ENCODE data around the gene F13A1.

DNA sequence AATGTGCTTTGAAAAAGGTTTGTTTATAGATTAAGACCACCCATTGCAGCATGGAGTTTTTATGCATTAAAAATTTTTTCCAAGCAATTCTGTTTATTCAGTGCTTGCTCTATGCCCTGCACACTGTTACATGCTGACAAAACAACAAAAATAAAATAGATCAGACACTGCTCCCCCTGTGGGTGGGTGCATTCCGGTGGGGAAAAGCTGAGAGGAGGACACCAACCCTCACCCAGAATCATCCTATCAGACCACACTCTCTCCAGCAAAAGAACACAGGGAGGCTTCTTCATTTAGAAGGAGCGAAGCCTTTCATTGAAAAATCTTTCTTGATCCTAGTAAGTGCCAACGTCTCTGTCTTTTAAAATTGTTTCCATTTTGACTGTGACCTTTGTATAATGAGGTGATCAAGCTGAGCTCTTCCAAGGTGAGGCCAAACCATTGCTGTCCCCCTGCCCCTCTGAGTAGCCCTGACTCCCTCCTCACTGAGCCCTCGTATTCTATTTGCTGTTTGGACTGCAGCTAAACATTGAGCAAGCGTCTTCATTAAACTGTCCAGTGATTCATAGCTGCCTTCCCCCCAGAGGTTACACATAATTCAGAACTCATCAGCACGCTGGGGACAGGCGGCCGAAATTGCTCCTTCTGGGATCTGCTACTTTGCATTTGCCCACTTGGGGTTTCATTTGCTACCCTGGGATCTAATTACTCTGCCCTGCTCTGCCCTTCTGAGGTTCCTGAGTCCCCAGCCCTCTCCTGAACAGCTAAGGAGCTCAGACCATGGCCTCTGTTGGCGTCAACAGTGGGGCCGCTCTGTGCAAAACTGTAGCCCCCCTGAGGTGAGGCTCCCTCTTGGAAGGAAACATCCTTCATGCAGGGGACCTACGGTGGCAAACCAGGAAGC is 102.4 kb downstream of the F13A1 start:
- TF ChIP-seq, protein P1, sequence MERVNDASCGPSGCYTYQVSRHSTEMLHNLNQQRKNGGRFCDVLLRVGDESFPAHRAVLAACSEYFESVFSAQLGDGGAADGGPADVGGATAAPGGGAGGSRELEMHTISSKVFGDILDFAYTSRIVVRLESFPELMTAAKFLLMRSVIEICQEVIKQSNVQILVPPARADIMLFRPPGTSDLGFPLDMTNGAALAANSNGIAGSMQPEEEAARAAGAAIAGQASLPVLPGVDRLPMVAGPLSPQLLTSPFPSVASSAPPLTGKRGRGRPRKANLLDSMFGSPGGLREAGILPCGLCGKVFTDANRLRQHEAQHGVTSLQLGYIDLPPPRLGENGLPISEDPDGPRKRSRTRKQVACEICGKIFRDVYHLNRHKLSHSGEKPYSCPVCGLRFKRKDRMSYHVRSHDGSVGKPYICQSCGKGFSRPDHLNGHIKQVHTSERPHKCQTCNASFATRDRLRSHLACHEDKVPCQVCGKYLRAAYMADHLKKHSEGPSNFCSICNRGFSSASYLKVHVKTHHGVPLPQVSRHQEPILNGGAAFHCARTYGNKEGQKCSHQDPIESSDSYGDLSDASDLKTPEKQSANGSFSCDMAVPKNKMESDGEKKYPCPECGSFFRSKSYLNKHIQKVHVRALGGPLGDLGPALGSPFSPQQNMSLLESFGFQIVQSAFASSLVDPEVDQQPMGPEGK (CRISPR knock-in tag; IDR thresholded peaks at IDR 0.05; ENCODE audit: borderline replicate concordance): no peak
- TF ChIP-seq, protein P2, sequence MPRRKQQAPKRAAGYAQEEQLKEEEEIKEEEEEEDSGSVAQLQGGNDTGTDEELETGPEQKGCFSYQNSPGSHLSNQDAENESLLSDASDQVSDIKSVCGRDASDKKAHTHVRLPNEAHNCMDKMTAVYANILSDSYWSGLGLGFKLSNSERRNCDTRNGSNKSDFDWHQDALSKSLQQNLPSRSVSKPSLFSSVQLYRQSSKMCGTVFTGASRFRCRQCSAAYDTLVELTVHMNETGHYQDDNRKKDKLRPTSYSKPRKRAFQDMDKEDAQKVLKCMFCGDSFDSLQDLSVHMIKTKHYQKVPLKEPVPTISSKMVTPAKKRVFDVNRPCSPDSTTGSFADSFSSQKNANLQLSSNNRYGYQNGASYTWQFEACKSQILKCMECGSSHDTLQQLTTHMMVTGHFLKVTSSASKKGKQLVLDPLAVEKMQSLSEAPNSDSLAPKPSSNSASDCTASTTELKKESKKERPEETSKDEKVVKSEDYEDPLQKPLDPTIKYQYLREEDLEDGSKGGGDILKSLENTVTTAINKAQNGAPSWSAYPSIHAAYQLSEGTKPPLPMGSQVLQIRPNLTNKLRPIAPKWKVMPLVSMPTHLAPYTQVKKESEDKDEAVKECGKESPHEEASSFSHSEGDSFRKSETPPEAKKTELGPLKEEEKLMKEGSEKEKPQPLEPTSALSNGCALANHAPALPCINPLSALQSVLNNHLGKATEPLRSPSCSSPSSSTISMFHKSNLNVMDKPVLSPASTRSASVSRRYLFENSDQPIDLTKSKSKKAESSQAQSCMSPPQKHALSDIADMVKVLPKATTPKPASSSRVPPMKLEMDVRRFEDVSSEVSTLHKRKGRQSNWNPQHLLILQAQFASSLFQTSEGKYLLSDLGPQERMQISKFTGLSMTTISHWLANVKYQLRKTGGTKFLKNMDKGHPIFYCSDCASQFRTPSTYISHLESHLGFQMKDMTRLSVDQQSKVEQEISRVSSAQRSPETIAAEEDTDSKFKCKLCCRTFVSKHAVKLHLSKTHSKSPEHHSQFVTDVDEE (CRISPR knock-in tag; IDR thresholded peaks at IDR 0.05): no peak
- no peak for TF ChIP-seq ZFP3 (CRISPR knock-in tag; IDR thresholded peaks at IDR 0.05)
- TF ChIP-seq BACH2 (CRISPR knock-in tag; IDR thresholded peaks at IDR 0.05; ENCODE audit: borderline replicate concordance): no peak
- TF ChIP-seq CSDC2 (CRISPR knock-in tag; IDR thresholded peaks at IDR 0.05): no peak
- TF ChIP-seq TCF4 (CRISPR knock-in tag; IDR thresholded peaks at IDR 0.05; ENCODE audit: borderline replicate concordance): no peak
- no peak for TF ChIP-seq GLIS3 (CRISPR knock-in tag; IDR thresholded peaks at IDR 0.05)
- TF ChIP-seq, protein P3, sequence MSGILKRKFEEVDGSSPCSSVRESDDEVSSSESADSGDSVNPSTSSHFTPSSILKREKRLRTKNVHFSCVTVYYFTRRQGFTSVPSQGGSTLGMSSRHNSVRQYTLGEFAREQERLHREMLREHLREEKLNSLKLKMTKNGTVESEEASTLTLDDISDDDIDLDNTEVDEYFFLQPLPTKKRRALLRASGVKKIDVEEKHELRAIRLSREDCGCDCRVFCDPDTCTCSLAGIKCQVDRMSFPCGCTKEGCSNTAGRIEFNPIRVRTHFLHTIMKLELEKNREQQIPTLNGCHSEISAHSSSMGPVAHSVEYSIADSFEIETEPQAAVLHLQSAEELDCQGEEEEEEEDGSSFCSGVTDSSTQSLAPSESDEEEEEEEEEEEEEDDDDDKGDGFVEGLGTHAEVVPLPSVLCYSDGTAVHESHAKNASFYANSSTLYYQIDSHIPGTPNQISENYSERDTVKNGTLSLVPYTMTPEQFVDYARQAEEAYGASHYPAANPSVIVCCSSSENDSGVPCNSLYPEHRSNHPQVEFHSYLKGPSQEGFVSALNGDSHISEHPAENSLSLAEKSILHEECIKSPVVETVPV (CRISPR knock-in tag; IDR thresholded peaks at IDR 0.05): no peak
- TF ChIP-seq ZC3H10 (CRISPR knock-in tag; IDR thresholded peaks at IDR 0.05): no peak
- no peak for TF ChIP-seq ESRRG (CRISPR knock-in tag; IDR thresholded peaks at IDR 0.05)
- TF ChIP-seq ZFP30 (CRISPR knock-in tag; IDR thresholded peaks at IDR 0.05): no peak
- no peak for TF ChIP-seq SNAI2 (CRISPR knock-in tag; IDR thresholded peaks at IDR 0.05)

All from SK-N-SH treated with all-trans-retinoic acid at 6 μM for 48 hours (cell line).